ENCODE measurements around the gene PSD.
A peak's percentile ranks its signal among the peaks of the same experiment; 100 is the strongest.

The PSD gene

DNA sequence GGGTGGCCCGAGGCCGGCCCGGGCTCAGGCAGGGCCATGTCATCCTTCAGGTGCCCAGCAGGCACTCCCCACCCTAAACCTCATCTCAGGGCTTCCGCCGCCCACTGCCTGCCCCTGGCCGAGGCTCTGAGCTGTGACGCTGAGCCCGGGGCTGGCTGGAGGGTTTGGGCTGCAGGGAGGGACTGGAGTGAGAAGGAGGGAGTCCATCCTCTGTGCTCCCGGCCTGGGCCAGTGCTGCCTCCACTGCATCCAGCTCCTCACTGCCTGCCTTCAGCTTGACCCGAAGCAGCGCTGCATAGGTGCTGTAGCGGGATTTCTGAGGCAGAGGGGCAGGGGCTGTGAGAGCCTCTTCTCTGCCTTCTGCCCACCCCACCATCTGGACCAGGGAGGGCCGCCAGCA, 15.5 kb downstream of the PSD start:
- no peak for DNase-seq (ENCODE audit: low spot score)

DNA sequence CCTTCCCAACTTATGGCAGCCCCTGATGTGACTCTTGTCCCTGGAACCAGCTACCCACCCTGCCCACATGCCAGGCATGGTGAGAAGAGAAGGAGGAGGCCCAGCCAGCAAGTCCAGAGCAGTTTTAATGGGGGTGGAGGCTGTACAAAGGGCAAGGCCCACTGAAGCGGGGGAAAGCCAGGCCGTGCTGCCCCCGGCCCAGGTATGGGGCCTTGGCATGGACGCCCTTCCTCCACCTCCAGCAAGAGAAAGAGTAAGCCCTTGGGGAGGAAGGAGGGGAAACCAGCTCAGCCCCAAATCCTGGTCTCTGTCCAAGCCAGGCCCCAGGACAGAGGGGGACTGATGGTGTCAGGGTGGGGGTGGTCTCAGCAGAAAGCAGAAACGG, 16.1 kb downstream of the PSD start:
- DNase-seq (ENCODE audit: low spot score), result no peak

DNA sequence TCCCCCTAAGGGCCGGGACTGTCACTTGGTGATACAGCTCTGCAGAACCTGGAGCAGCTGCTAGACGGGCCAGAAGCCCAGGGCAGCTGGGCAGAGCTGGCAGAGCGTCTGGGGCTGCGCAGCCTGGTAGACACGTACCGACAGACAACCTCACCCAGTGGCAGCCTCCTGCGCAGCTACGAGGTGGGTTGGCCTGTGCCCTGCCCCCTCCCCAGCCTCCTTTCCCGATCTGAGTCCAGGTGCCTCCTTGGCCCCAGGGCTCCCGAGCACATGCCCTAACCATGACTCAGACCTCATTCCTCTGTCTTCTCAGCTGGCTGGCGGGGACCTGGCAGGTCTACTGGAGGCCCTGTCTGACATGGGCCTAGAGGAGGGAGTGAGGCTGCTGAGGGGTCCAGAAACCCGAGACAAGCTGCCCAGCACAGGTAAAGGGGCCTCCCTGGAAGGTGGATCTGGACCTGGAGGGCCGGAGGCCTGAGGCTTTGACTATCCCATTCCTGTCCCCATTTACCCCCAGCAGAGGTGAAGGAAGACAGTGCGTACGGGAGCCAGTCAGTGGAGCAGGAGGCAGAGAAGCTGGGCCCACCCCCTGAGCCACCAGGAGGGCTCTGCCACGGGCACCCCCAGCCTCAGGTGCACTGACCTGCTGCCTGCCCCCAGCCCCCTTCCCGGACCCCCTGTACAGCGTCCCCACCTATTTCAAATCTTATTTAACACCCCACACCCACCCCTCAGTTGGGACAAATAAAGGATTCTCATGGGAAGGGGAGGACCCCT, 16.7 kb downstream of the PSD start:
- no peak for DNase-seq (ENCODE audit: low spot score)

DNA sequence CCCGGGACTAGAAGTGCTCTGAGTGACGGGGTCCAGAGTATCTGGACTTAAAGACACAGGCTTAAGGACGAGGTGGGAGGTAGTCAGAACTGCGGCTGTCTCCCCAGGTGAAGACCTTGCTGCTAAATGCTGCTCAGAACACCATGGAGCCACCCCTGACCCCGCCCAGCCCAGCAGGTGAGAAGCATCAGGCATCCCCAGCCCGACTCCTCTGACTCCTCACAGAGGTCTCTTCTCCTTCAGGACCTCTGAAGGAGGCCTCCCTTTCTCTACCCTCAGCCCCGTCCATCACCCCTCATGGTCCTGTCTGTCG, 17.3 kb downstream of the PSD start:
- DNase-seq (ENCODE audit: low spot score), result no peak

DNA sequence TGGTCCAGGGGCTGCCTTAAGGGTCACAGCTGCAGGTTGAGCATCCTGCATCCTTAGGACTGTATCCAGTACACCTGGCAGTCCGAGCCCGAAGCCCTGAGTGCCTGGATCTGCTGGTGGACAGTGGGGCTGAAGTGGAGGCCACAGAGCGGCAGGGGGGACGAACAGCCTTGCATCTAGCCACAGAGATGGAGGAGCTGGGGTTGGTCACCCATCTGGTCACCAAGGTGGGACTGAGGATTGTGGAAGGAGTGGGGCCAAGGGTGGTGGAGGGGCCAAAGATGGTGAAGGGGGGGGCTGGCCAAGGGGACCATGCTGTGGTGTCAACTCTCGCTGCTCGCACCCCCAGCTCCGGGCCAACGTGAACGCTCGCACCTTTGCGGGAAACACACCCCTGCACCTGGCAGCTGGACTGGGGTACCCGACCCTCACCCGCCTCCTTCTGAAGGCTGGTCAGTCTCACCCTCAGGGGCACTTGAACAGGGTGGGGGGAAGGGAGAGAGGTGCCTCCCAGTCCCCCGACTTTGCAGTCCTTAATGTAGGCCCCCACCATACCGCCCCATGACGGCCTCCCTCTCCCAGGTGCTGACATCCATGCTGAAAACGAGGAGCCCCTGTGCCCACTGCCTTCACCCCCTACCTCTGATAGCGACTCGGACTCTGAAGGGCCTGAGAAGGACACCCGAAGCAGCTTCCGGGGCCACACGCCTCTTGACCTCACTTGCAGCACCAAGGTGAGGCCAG, 17.8 kb downstream of the PSD start:
- no peak for DNase-seq (ENCODE audit: low spot score)

DNA sequence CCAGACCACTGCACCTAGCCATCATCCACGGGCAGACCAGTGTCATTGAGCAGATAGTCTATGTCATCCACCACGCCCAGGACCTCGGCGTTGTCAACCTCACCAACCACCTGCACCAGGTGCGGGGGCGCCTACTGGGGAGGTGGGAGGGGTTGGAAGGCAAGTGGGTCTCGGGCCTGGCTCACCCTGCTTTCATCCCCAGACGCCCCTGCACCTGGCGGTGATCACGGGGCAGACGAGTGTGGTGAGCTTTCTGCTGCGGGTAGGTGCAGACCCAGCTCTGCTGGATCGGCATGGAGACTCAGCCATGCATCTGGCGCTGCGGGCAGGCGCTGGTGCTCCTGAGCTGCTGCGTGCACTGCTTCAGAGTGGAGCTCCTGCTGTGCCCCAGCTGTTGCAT, 18.5 kb downstream of the PSD start:
- DNase-seq (ENCODE audit: low spot score), result no peak

DNA sequence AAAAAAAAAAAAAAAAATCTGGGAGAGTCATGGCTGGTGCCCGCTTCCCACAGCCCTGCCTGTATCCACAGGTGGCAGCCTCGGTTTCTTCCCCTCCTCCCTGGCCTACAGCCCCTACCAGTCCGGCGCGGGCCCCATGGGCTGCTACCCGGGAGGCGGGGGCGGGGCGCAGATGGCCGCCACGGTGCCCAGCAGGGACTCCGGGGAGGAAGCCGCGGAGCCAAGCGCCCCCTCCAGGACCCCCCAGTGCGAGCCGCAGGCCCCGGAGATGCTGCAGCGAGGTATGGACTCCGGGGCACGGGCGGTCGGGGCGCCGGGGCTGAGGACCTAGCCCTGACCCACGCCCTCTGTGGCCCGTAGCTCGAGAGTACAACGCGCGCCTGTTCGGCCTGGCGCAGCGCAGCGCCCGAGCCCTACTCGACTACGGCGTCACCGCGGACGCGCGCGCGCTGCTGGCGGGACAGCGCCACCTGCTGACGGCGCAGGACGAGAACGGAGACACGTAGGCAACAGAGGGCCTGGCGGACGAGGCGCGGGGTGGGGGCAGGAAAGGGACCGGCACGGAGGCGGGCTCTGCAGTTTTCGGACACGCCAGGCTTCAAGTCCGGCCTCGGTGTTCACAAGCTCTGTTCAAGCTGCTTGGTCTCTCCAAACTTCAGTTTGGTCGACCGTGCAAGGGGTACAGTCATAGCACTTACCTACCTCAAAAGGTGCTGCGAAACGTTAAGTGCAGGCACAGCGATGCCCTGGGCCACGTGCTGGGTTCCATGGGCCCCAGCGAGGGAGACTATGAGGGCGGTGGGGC, 19.2 kb downstream of the PSD start:
- peak; percentile 86 for DNase-seq (ENCODE audit: low spot score)

DNA sequence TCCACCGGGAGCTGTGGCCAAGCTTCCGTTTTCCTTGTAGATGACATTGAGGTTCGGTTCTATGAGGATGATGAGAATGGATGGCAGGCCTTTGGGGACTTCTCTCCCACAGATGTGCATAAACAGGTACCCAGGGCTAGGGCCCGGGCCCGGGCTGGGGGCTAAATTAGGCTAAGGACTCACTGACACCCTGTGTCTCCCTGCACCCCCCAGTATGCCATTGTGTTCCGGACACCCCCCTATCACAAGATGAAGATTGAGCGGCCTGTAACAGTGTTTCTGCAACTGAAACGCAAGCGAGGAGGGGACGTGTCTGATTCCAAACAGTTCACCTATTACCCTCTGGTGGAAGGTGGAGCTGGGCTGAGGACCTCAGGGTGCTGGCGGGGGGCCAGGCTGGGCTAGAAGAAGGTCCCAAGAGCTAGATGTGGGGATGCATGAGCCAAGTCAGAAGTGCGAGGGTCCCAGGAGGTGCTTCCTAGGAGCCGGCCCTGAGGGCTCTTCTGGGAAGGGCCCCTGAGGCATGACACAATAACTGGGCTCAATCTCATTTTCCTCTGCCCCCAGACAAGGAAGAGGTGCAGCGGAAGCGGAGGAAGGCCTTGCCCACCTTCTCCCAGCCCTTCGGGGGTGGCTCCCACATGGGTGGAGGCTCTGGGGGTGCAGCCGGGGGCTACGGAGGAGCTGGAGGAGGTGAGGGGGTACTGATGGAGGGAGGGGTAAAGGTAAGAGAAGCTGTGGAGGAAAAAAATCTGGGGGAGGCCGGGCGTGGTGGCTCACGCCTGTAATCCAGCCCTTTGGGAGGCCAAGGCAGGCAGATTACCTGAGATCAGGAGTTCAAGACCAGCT, 20.2 kb downstream of the PSD start:
- no peak for DNase-seq (ENCODE audit: low spot score)

DNA sequence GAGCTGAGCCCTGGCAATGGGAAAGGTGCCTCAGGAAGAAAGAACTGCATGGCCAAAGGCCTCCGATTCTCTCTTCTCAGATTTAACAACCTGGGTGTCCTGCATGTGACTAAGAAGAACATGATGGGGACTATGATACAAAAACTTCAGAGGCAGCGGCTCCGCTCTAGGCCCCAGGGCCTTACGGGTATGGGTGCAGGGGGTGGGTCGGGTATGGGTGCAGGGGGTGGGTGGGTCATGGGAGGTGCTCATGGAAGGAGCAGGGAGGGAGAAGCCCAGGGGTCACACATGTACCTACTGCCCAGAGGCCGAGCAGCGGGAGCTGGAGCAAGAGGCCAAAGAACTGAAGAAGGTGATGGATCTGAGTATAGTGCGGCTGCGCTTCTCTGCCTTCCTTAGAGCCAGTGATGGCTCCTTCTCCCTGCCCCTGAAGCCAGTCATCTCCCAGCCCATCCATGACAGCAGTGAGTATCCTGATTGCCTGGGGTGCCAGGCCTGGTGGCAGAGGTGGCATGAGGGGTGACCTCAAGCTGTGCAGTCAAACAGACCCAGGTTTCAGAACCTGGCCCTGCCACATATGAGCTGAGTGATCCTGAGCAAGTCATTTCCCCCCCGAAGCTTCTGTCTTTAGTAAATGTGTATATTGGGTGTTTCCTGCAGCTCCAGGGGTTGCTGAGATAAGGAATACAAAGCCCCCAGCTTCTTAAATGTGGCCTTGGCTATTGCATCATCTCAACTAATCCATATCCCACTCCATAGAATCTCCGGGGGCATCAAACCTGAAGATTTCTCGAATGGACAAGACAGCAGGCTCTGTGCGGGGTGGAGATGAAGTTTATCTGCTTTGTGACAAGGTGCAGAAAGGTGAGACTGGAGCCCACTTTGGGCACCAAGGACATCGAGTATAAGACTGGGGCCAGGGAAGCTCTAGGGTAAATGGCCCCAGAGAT, 21.1 kb downstream of the PSD start:
- DNase-seq (ENCODE audit: low spot score), result no peak

DNA sequence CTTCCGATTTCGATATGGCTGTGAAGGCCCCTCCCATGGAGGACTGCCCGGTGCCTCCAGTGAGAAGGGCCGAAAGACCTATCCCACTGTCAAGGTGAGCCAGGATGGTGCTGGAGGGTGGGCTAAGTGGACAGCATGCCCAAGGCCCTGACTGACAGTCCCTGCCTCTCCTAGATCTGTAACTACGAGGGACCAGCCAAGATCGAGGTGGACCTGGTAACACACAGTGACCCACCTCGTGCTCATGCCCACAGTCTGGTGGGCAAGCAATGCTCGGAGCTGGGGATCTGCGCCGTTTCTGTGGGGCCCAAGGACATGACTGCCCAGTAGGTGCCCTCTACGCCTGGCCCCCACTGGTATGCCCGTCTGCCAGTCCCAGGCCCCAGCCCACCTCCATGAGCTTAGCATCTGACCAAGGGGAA, 21.8 kb downstream of the PSD start:
- no peak for DNase-seq (ENCODE audit: low spot score)

DNA sequence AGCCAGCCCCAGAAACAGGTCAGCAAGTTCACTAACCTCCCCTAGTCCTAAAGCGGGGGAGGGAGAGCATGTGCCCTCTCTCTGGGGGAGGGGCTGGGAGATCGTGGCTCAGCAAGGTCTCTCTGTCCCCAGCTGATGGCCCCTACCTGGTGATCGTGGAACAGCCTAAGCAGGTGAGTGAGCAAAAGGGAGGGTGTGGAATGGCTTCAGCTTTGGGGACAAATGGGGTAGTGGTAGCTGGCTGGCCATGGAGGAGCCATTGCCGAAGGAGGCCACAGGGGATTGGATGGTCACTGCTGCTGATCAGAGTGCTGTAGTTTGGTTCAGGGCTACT, 22.3 kb downstream of the PSD start:
- no peak for DNase-seq (ENCODE audit: low spot score)

DNA sequence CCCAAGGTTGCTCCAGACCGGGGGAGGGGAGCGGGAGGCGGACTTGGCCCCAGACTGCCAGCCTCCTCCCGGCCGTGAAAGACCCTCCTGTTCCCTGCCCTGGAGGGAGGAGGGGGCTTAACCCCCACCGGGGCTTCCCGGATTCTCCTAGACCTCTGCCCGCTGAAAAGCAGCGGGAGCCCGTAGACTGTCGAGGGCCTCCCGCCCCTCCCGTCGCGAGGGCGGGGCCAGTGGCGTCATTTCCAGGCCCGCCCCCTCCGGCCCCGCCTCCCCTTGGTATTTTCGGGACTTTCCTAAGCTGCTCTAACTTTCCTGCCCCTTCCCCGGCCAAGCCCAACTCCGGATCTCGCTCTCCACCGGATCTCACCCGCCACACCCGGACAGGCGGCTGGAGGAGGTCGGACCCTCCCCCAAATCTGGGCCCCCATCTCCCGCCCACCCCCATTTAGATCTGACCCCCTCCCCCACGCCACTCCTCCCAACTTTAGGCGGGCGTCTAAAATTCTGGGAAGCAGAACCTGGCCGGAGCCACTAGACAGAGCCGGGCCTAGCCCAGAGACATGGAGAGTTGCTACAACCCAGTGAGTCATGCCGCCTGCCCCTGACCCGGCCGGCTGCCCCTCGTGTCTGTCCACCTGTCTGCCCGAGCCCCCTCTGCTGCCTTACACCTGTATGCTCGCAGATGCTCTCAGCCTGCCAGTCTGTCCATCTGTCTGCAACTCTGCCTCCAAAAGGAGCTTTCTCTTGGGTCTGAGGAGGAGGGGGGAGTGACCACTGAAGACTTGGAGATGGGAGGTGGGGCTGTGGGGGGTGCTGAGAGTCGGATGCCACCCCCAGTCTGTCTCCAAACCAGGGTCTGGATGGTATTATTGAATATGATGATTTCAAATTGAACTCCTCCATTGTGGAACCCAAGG, 22.9 kb downstream of the PSD start, which contains the start of gene NFKB2:
TSS of gene NFKB2 (plus strand) at position 306 of the 917 bp plus-strand sequence. CDS start at position 561, 255 bp downstream.
- peak; percentile 84 for DNase-seq (ENCODE audit: low spot score)

DNA sequence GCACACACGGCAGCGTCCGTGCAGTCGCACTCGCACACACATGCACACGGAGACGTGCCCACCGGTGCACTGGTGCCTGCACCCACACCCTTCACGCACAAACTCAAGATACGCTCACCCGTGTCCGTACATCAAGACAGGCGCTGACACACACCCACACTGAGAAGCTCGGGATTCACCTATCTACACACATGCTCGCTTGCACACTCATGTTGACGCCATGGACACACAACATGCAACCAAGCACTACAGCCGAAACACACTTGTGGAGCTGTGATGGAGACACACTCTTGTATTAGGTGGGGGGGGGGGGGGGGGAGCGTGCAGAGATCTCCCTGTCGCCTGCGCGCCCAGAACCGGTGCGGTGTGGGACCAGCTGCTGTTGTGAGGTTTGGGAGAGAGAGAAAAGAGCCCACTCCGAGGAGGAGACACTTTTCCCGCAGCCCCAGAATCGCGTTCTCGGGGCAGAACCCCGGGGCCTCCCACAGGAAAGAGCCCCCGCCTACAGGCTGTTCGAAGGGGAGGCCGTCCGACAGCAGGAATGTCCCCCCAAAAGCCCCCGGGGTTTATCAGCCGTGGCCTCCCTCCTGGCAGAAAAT, 23.7 kb downstream of the PSD start:
- DNase-seq (ENCODE audit: low spot score), result no peak

DNA sequence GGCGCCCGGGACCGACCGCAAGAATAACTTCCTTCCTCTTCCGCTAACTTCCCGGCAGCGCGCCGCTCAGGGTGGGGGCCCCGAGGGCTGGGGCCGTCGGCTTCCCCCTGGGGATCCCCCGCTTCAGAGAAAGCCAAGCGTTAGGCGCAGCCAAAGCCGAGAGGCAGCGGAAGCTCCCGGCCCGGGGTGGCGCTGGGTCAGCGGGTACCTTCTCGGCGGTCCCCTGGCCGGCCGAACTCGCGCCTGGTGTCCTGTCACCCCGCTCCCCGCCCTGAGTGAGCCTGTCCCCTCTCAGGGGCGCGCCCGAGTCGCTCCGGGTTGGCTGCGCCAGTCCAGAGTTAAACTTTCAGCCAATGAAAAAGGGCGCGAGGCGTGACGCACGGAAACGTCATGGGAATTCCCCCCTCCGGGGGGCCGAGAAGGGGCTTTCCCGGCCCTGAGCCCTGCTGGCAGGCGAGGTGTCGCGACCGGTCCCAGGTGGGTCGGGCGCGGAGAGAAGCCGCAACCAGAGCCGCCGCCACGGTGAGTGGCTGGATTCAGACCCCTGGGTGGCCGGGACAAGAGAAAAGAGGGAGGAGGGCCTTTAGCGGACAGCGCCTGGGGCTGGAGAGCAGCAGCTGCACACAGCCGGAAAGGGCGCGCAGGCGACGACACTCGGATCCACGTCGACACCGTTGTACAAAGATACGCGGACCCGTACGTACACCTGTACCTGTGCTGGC, 24.3 kb downstream of the PSD start:
- DNase-seq (ENCODE audit: low spot score), result peak; percentile 84

DNA sequence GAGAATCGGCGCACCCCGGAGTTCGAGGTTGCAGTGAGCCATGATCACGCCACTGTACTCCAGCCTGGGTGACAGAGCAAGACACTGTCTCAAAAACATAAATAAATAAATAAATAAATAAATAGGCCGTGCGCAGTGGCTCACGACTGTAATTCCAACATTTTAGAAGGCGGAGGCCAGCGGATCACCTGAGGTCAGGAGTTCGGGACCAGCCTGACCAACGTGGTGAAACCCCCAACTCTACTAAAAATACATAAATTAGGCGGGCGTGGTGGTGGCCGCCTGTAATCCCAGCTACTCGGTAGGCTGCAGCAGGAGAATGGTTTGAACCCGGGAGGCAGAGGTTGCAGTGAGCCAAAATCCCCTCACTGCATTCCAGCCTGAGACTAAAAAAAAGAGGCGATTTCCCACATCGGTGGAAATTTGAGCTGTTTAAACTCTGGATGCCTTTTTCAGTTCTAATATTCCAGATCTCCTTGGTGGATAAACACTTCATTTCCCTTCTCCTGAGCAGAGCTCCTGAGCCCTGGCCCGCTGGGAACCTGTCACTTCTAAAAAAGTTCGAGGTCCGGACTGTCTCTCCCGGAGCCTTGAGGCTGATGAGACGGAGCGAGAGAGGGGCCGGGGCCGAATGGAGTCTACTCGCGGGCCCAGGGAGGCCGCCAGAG, 25.0 kb downstream of the PSD start:
- no peak for DNase-seq (ENCODE audit: low spot score)

DNA sequence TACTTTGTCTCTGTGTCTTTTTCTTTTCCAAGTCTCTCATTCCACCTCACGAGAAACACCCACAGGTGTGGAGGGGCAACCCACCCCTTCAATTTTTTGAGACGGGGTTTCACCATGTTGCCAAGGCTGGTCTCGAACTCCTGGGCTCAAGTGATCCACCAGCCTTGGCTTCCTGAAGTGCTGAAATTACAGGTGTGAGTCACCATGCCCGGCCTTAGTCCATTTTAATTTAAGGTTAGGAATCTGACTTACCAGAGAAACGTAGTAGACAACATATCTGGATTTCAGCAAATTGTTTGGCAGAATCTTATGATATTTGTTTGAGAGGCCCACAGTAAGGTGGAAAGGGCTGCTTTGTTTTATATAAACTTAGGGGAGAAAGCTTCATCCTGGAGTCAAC, 26.3 kb downstream of the PSD start:
- DNase-seq (ENCODE audit: low spot score), result no peak

DNA sequence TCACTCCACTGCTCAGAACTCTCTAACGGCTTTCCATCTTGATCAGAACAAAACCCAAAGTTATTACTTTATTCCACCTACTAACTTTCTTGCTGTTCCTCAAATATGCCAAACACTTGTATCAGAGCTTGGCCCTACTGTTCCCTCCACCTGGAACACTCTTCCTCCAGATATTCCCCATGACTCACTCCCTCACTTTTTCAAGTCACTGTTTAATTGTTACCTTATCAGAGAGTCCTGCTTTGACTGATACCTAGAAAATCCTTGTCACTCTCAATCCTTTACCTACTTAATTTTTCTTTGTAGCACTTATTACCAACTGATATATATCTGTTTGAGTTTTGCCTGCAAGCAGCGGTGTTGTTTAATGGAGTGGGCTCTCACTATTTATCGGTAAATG, 28.7 kb downstream of the PSD start:
- no peak for DNase-seq (ENCODE audit: low spot score)
